Skin of body (tissue), 2 donors: ENCODE results near the gene PSENEN. TPM values are rescaled to one million over a fixed set of nuclear protein-coding genes. Genes with fewer than 3 reads are reported as not detected.
"Not testable (repeated sequence)": the region's sequence is repeated elsewhere in the genome, so short reads cannot be mapped to it uniquely, and the experiment has no call there.

Experiments
- DNase-seq: peaks from one replicate; lab custom pipeline; 2025; lab: John Stamatoyannopoulos, UW
- total RNA-seq: library from RNA; depleted of rRNA; stranded (reverse); fragments of >200 nt; gene quantifications from one replicate; pipeline ENCODE4 v1.2.3, GENCODE V29; 2014

The PSENEN gene
- total RNA-seq, 1 donor from 2014 or later: 10.1 TPM

DNA sequence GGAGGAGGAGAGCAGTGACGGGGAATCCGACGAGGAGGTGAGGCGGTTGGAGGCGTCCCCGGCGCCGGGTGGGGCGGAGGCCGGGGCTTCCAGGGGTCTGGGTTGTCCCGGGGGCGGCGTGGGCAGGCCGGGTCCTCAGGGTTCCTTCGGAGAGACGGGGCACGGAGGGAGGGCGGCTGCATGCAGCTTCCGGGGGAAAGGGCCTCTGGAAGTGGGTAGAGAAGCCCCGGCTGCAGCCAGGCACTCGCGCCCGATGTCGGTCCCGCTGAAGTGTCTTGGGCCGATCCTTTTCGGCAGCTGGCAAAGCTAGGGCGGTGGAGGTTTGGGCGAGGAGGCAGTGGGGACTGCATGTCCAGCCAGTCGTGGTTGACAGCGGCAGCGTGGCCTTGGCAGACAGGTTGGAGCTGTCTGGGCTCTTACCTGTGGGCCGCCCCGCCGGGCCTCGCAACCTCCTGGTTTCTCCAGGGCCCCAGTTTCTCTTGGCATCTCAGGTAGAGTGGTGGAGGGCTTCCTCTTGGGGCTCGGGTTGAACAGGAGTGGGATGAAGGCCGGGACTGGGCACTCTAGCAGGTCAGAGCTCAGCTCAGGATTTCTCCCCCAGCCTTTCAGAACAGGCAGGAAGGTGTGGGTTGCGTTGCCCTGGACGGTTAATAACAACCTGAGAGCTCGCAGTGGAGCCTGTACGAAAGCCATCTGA is 27.0 kb upstream of the PSENEN start:
- DNase-seq: no peak

DNA sequence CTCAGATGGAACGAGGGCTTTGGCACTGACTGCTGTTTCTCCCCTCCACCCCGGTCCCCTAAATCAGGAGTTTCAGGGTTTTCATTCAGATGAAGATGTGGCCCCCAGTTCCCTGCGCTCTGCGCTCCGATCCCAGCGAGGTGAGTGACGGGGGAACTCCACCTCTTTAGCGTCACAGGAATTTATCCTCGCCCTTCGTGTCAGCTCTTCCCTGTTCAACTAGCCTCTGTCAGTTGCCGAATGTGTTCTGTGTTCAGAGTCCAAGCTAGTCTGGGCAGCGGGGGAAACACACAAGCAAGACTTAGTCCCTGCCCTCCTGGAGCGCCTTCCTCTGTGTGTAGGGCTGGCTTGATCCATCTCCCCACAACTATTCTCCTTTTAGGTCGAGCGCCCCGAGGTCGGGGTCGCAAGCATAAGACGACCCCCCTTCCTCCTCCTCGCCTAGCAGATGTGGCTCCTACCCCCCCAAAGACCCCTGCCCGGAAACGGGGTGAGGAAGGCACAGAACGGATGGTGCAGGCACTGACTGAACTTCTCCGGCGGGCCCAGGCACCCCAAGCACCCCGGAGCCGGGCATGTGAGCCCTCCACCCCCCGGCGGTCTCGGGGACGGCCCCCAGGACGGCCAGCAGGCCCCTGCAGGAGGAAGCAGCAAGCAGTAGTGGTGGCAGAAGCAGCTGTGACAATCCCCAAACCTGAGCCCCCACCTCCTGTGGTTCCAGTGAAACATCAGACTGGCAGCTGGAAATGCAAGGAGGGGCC is 25.9 kb upstream of the PSENEN start:
- DNase-seq: no peak

DNA sequence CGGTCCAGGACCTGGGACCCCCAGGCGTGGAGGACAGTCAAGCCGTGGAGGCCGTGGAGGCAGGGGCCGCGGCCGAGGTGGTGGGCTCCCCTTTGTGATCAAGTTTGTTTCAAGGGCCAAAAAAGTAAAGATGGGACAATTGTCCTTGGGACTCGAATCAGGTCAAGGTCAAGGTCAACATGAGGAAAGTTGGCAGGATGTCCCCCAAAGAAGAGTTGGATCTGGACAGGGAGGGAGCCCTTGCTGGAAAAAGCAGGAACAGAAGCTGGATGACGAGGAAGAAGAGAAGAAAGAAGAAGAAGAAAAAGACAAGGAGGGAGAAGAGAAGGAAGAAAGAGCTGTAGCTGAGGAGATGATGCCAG is 25.3 kb upstream of the PSENEN start:
- DNase-seq: no peak

DNA sequence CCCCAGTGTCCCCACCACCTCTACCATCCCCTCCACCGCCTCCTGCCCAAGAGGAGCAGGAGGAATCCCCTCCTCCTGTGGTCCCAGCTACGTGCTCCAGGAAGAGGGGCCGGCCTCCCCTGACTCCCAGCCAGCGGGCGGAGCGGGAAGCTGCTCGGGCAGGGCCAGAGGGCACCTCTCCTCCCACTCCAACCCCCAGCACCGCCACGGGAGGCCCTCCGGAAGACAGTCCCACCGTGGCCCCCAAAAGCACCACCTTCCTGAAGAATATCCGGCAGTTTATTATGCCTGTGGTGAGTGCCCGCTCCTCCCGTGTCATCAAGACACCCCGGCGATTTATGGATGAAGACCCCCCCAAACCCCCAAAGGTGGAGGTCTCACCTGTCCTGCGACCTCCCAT is 24.8 kb upstream of the PSENEN start:
- DNase-seq: no peak

DNA sequence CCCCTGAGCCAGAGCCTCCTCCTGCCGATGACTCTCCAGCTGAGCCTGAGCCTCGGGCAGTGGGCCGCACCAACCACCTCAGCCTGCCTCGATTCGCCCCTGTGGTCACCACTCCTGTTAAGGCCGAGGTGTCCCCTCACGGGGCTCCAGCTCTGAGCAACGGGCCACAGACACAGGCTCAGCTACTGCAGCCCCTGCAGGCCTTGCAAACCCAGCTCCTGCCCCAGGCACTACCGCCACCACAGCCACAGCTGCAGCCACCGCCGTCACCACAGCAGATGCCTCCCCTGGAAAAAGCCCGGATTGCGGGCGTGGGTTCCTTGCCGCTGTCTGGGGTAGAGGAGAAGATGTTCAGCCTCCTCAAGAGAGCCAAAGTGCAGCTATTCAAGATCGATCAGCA is 24.1 kb upstream of the PSENEN start:
- DNase-seq: no peak

DNA sequence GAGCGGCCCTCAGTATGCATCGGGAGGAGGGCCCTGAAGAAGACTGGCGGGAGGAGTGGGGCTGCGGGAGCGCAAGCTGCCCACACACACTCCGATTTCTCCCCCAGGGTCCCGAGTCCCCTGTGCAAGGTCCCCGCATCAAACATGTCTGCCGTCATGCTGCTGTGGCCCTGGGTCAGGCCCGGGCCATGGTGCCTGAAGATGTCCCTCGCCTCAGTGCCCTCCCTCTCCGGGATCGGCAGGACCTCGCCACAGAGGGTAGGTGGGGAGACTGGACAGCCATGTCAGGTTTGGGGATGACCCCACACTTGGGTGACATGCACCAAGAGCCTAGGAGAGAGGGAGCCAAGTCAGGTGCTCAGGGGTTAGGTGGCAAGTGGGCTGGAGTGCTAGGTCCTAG is 23.0 kb upstream of the PSENEN start:
- no peak for DNase-seq

DNA sequence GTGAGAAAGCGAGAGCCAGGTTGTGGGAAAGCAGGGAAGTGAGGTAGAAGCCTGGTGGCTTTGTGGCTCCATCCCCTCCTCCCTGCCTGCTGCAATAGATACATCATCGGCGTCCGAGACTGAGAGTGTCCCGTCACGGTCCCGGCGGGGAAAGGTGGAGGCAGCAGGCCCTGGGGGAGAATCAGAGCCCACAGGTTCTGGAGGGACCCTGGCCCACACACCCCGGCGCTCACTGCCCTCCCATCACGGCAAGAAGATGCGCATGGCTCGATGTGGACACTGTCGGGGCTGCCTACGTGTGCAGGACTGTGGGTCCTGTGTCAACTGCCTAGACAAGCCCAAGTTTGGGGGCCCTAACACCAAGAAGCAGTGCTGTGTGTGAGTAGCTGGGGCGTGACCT is 22.6 kb upstream of the PSENEN start:
- DNase-seq: no peak

DNA sequence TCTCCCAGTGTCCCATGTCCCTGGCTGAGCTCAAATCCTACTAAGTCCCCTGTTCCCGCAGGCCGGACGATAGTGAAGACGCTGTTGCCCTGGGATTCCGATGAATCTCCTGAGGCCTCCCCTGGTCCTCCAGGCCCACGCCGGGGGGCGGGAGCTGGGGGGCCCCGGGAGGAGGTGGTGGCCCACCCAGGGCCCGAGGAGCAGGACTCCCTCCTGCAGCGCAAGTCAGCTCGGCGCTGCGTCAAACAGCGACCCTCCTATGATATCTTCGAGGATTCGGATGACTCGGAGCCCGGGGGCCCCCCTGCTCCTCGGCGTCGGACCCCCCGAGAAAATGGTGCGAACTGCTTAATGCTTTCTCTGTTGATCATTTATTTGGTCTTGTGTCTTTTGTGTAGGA is 21.8 kb upstream of the PSENEN start:
- DNase-seq: no peak

DNA sequence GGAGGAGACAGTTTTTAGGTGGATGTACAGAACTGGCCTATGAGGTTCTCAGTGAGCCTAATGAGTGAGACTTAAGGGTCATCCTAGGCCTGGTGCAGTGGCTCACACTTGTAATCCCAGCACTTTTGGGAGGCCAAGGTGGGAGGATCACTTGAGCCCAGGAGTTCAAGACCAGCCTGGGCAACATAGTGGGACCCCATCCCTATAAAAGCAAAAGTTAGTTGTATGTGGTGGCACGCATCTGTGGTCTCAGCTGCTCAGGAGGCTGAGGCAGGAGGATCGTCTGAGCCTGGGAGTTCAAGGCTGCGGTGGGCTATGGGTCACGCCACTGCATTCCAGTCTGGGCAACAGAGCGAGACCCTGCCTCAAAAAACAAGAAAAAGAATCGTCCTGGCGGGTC is 21.3 kb upstream of the PSENEN start:
- DNase-seq: not testable (repeated sequence)

DNA sequence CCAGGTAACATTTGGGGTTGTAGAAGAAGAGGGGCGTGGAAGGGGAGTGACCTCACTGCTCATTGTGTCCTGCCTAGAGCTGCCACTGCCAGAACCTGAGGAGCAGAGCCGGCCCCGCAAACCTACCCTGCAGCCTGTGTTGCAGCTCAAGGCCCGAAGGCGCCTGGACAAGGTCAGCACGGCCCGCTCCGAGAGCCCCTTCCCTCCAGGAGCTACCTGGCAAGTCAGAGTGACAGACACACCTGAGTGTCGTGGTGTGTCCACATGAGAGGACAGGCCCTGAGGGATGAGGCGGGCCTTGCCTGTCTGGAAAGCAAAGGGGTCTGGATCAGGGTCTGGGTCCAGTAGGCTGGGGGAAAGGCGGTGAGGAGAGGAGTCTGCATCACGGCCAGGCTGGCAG is 20.9 kb upstream of the PSENEN start:
- DNase-seq: no peak

DNA sequence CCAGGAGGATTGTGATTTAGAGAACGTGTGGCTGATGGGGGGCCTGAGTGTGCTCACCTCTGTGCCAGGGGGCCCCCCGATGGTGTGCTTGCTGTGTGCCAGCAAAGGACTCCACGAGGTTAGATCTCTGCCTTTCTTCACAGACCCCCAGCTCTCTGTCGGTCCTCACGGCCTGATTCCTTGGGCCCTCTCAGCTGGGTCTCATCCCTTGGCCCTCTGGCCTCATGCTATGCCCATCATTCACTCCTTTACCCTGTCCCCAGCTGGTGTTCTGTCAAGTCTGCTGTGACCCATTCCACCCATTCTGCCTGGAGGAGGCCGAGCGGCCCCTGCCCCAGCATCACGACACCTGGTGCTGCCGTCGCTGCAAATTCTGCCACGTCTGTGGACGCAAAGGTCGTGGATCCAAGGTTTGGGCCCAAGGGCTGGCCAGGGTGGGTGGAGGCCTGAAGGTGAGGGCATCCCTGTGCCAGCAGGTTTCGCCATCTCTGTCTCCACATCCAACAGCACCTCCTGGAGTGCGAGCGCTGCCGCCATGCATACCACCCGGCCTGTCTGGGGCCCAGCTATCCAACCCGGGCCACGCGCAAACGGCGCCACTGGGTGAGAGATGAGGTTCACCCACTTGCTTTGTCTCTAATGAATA is 20.1 kb upstream of the PSENEN start:
- DNase-seq: no peak

DNA sequence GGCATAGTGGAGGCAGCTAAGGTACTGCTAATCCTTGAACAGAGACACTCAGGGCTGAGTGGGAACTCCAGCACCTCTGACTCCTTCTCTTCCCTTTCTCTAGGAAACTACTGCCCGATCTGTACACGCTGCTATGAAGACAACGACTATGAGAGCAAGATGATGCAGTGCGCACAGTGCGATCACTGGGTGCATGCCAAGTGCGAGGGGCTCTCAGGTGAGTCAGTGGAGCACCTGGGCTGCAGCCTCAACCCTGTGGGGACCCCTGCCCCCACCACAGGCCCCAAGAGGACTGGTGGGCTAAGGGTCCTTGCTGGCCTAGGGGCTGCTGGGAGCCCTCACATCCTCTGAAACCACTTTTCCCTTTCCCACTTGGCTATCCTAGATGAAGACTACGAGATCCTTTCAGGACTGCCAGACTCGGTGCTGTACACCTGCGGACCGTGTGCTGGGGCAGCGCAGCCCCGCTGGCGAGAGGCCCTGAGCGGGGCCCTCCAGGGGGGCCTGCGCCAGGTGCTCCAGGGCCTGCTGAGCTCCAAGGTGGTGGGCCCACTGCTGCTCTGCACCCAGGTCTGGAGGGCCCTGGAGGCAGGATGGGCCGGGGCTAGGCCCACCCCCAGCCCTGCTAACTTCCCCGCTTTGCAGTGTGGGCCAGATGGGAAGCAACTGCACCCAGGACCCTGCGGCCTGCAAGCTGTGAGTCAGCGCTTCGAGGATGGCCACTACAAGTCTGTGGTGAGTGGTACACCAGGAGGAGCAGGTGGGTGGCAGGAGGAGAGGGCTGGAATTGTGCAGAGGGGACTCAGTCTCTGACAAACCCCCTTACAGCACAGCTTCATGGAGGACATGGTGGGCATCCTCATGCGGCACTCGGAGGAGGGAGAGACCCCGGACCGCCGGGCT is 18.1 kb upstream of the PSENEN start:
- no peak for DNase-seq

DNA sequence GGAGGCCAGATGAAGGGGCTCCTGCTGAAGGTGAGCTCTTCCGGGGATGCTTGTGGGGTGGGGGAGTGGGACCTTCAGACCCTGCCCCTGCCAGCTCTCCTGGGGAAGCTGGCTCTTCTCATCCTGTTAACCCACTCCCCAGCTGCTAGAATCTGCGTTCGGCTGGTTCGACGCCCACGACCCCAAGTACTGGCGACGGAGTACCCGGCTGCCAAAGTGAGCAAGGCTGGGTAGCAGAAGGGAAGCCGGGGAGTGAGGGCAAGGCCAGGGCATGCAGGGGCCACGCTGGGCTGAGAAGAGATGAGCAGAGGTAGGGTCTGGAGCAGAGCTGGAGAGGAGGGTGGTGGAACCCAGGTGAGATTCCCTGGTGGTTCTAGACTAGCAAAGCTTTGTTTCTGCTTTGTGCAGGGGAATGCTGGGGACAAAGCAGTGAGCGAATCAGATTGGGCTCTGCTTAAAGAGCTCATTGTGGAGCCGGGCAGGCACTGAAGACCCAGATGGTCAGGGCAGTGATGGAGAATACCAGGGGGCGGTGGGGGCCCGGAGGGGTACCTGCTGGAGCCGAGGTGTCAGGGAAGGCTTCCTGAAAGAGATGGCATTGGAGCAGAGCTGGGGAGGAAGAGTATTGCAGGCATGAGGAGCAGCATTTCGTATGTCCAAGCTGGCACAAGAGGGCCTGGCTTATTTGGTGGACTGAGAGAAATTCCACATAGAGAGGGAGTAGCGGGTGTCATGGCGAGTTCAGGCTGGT is 17.3 kb upstream of the PSENEN start:
- no peak for DNase-seq

DNA sequence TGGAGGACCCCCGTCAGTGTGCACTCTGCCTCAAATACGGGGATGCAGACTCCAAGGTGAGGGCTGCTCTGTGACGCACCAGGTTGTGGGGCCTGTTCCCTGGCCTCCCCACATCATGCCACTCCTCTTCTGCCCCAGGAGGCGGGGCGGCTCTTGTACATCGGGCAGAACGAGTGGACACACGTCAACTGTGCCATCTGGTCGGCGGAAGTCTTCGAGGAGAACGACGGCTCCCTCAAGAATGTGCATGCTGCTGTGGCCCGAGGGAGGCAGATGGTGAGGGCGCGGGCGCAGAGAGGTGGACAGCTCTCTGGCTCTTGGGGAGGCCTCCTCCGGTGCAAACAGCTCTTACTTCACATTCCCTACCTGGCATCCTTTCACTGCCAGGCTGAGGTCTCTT is 16.4 kb upstream of the PSENEN start:
- no peak for DNase-seq

DNA sequence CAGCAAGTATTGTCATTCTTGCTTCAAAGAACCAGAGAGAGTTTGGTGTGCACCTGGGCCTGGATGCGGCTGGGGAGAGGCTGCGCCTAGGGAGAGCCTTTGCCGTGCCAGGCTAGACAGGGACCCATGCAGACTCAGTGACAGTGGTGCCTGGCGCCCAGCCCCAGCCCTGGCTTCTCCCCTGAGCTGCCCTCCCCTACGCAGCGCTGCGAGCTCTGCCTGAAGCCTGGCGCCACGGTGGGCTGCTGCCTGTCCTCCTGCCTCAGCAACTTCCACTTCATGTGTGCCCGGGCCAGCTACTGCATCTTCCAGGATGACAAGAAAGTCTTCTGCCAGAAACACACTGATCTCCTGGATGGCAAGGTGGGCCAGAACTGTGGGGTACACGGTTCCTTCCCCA is 15.7 kb upstream of the PSENEN start:
- DNase-seq: no peak

DNA sequence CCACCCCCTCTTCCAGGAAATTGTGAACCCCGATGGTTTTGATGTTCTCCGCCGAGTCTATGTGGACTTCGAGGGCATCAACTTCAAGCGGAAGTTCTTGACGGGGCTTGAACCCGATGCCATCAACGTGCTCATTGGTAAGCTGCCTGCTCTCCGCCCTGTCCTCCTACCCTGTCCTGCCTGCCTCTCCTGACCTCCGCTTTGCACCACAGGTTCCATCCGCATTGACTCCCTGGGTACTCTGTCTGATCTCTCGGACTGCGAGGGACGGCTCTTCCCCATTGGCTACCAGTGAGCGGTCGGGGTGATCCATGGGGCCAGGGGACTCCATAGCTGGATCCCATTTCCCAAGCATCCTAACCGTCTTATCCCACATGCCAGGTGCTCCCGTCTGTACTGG is 15.1 kb upstream of the PSENEN start:
- DNase-seq: no peak

DNA sequence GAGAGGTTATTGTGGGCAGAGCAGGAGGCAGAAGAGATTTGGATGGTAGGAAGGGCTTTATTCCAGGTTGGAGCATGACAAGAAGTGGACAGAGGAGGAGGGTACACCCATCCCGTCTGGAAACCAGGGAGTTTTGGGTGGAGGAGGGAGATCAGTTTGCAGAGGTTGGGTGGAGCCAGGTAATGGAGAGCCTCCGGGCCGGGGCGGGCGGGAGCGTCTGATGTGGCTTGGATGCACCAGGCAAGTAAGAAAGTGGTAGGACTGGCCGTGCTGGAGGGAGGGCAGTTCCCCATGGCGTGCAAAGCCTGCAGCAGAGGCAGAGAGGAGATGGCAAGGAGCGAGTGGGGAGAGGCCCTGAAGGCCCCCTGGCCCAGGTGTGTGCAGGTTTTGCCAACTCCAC is 14.1 kb upstream of the PSENEN start:
- no peak for DNase-seq

DNA sequence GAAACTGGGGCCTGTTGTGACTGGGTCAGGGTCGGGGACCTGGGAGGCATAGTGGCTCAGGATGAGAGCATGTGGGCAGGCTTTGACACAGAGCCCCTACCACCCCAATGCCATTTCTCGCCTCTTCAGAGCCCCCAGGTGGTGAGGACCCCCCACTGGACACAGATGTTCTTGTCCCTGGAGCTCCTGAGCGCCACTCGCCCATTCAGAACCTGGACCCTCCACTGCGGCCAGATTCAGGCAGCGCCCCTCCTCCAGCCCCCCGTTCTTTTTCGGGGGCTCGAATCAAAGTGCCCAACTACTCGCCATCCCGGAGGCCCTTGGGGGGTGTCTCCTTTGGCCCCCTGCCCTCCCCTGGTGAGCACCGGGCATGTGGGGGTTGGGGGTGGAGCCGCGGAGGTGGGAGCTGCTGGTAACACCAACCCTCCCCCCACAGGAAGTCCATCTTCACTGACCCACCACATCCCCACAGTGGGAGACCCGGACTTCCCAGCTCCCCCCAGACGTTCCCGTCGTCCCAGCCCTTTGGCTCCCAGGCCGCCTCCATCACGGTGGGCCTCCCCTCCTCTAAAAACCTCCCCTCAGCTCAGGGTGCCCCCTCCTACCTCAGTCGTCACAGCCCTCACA is 13.6 kb upstream of the PSENEN start:
- no peak for DNase-seq

DNA sequence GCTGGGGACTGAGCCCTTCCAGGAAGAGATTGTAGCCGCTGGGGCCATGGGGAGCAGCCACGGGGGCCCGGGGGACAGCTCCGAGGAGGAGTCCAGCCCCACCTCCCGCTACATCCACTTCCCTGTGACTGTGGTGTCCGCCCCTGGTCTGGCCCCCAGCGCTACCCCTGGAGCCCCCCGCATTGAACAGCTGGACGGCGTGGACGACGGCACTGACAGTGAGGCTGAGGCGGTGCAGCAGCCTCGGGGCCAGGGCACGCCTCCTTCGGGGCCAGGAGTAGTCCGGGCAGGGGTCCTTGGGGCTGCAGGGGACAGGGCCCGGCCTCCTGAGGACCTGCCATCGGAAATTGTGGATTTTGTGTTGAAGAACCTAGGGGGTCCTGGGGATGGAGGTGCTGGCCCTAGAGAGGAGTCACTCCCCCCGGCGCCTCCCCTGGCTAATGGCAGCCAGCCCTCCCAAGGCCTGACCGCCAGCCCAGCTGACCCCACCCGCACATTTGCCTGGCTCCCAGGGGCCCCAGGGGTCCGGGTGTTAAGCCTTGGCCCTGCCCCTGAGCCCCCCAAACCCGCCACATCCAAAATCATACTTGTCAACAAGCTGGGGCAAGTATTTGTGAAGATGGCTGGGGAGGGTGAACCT is 12.8 kb upstream of the PSENEN start:
- no peak for DNase-seq
